Ectodermal cell (in vitro differentiated cells): ENCODE results near the gene CLN3.
"Not testable (repeated sequence)": the region's sequence is repeated elsewhere in the genome, so short reads cannot be mapped to it uniquely, and the experiment has no call there.

Experiments used
- H3K27ac ChIP-seq: 2 replicates; pipeline ENCODE4 v1.7.0; 2013; ENCODE audit warnings: mild to moderate bottlenecking, low read depth, low read length; ENCODE audit not compliant: insufficient read depth, poor library complexity, severe bottlenecking
- H3K27me3 ChIP-seq: 2 replicates; pipeline ENCODE4 v1.7.0; 2013; ENCODE audit warnings: mild to moderate bottlenecking, low read length; ENCODE audit not compliant: insufficient read depth, control insufficient read depth, poor library complexity, severe bottlenecking
- H3K36me3 ChIP-seq: one replicate; pipeline ENCODE4 v1.7.0; 2013; ENCODE audit warnings: low read length; ENCODE audit not compliant: control insufficient read depth, insufficient read depth
- H3K4me1 ChIP-seq: one replicate; pipeline ENCODE4 v1.7.0; 2013; ENCODE audit warnings: low read length; ENCODE audit not compliant: control insufficient read depth, insufficient read depth
- H3K4me3 ChIP-seq: 2 replicates; pipeline ENCODE4 v1.7.0; 2013; ENCODE audit warnings: low read depth, low read length, control low read depth; ENCODE audit not compliant: insufficient read depth
- H3K9me3 ChIP-seq: 2 replicates; pipeline ENCODE4 v1.7.0; 2013; ENCODE audit warnings: mild to moderate bottlenecking, low read length, moderate library complexity; ENCODE audit not compliant: control insufficient read depth
- WGBS, 2 experiments: methylation state at CpG; one replicate each; pipeline ENCODE4 v1.1.7; 2013; ENCODE audit warnings: missing lambda C conversion rate in 2 of 2; 5-methylcytosine and 5-hydroxymethylcytosine counted together

Gene CLN3

GRCh38 chr16:28500476-28501180 lies 8.8 kb upstream of the CLN3 start:
- H3K4me3 ChIP-seq, H3K27ac ChIP-seq, H3K9me3 ChIP-seq, H3K27me3 ChIP-seq, H3K36me3 ChIP-seq, H3K4me1 ChIP-seq: not testable (repeated sequence)
- WGBS, 2 experiments = 88 to 90% methylated on average over 18 of the region's 18 CpGs

DNA sequence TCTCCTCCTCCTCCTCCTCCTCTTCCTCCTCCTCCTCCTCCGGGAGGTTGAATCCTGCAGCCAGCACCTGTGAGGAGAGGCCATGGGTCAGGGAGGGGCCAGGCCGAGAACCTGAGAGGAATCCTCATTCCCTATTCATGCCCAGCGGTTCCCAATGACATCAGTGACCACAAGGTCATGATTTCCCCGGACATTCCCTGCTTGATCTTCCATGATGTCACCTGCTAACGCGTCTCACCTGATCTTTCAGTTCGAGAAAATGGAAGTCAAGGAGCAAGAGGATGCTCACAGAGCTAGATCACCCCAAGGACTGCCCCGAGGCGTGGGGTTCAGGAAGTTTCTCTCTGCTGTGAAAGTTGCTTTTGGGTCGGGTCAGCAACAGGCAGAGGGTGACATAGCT lies 8.0 kb upstream of the CLN3 start:
- 85 to 88% methylated on average over 9 to 10 of the region's 10 CpGs for WGBS, 2 experiments
- no peaks in the 10 kb centered on the region for H3K9me3 ChIP-seq

DNA sequence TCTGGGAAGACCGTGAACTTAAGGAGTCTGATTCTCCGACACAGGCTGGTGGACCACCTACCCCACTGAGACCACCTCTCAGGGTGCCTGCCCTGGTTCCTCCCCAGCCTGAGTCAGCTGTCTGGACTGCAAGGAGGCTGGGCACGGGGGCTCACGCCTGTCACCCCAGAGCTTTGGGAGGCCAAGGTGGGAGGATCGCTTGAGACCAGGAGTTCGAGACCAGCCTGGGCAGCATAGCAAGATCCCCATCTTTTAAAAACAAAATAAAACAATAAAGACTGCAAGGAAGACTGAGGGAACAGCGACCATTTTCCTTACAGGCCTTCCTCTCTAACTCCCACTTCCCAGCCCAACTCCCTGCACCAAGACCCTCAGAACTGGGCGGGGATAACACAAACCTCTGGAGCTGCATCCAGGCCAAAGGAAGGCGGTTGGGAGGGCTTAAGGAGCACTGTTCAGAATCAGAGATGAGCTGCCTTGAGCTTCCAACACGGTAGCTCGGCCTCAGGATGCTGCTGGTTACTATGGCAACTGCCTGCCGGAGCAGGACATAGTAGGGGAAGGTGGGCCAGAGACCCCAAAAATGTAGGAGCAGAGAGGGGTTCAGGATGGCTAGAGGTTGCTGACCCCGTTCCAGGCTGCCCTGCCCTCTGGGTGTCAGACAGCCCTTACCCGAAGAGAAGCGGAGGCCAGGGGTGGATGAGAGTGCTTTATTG lies 7.0 kb upstream of the CLN3 start:
- no peak overlapping the region for H3K27ac ChIP-seq
- no peaks in the 10 kb centered on the region for H3K9me3 ChIP-seq
- H3K4me3 ChIP-seq = no peak overlapping the region
- no peaks in the 10 kb centered on the region for H3K27me3 ChIP-seq
- WGBS, 2 experiments = 87 to 91% methylated on average over 15 of the region's 15 CpGs
- H3K4me1 ChIP-seq = no peaks in the 10 kb centered on the region
- no peaks in the 10 kb centered on the region for H3K36me3 ChIP-seq

More for the DNA sequence above, 8.0 kb upstream of the CLN3 start:
- H3K36me3 ChIP-seq = no peaks in the 10 kb centered on the region
- no peaks in the 10 kb centered on the region for H3K4me1 ChIP-seq
- no peaks in the 10 kb centered on the region for H3K27me3 ChIP-seq
- H3K4me3 ChIP-seq = no peak overlapping the region
- no peak overlapping the region for H3K27ac ChIP-seq

- Histone ChIP-seq H3K27me3 (no peaks in the 10 kb centered on the region), H3K4me3 (no peak overlapping the region), H3K36me3 (no peaks in the 10 kb centered on the region), H3K9me3 (no peaks in the 10 kb centered on the region), H3K4me1 (no peaks in the 10 kb centered on the region), H3K27ac (no peak overlapping the region)
- 90% methylated on average over 33 of the region's 33 CpGs for WGBS, 2 experiments
Measured at GRCh38 chr16:28497861-28498599, 6.2 kb upstream of the CLN3 start.

DNA sequence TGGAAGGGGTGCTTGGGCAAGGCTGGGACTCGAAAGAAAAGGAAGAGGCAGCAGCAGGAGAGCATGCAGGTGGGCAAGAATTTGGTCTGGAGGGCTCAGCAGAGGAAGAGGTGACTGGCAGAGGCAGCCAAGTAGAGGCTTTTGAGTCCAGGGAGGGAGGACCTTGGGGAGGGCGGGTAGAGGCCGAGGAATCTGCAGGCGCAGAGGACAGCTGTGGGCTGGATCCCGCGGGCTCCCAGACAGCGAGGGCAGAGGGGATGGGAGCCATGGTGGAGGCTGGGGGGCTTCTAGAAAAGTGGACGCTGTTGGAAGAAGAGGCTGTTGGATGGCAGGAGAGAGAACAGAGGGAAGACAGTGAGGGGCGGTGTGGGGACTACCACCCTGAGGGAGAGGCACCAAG lies 5.5 kb upstream of the CLN3 start:
- 92 to 94% methylated on average over 9 of the region's 9 CpGs for WGBS, 2 experiments
- H3K36me3 ChIP-seq = no peaks in the 10 kb centered on the region
- no peaks in the 10 kb centered on the region for H3K4me1 ChIP-seq
- H3K9me3 ChIP-seq = no peaks in the 10 kb centered on the region
- H3K4me3 ChIP-seq = no peak overlapping the region
- H3K27ac ChIP-seq = no peak overlapping the region
- H3K27me3 ChIP-seq = no peaks in the 10 kb centered on the region

DNA sequence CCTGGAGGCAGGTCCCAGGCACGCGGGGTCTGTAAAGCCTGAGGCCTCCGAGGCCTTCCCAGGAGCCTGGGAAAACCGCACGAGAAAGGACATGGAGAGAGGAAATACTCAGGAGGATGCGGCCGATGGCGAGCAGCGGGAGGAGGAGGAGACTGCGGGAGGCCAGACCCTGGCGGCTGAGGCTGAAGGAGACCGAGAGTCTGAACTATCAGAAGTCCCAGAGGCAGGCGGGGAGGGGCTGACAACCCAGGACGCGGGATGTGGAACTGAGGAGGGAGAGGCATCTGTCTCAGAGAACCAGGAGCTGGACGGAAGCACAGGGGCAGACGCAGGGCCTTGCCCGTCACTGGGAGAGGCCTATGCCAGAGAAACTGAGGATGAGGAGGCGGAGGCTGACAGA lies 5.0 kb upstream of the CLN3 start:
- H3K27ac ChIP-seq = no peak overlapping the region
- H3K4me3 ChIP-seq = no peak overlapping the region
- no peaks in the 10 kb centered on the region for H3K27me3 ChIP-seq
- H3K4me1 ChIP-seq = no peaks in the 10 kb centered on the region
- H3K36me3 ChIP-seq = no peaks in the 10 kb centered on the region
- no peaks in the 10 kb centered on the region for H3K9me3 ChIP-seq
- 87 to 88% methylated on average over 19 of the region's 19 CpGs for WGBS, 2 experiments

- Histone ChIP-seq H3K27me3 (no peaks in the 10 kb centered on the region), H3K36me3 (no peaks in the 10 kb centered on the region), H3K4me1 (no peaks in the 10 kb centered on the region), H3K9me3 (no peaks in the 10 kb centered on the region), H3K27ac (no peak overlapping the region), H3K4me3 (no peak overlapping the region)
- 85 to 88% methylated on average over 20 of the region's 20 CpGs for WGBS, 2 experiments
Measured at GRCh38 chr16:28495795-28496749, 4.2 kb upstream of the CLN3 start.

DNA sequence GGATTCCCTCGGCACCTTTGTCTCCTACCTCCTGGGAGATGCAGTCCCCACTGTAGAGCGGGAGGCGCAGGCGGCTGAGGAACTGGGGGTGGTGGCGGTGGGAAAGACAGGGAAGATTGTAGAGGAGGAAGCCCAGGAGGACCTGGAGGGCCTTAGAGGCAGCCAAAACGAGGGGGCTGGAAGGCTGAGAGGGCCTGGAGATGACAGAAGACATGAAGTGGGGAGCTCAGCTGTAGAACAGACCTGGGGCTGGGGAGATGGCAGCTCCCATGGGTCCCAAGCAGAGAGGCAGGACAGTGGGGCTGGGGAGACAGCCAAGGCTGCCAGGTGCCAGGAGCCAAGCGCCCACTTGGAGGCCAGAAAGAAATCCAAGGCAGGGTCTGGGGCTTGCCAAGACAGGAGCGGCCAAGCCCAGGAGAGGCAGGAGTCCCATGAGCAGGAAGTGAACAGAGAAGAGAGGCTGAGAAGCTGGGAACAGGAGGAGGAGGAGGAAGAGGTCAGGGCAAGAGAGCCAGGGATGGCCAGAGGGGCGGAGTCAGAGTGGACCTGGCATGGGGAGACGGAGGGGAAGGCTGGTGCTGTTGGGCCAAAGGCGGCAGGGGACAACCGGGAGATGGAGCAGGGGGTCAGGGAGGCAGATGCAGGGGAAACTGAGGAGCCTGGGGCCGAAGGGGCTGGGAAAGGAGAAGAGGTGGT lies 3.4 kb upstream of the CLN3 start:
- WGBS, 2 experiments = 87 to 89% methylated on average over 13 of the region's 13 CpGs
- no peaks in the 10 kb centered on the region for H3K27me3 ChIP-seq
- H3K36me3 ChIP-seq = no peaks in the 10 kb centered on the region
- no peaks in the 10 kb centered on the region for H3K4me1 ChIP-seq
- no peaks in the 10 kb centered on the region for H3K9me3 ChIP-seq
- H3K4me3 ChIP-seq = no peak overlapping the region
- no peak overlapping the region for H3K27ac ChIP-seq

- H3K36me3 ChIP-seq = no peaks in the 10 kb centered on the region
- H3K4me1 ChIP-seq = no peaks in the 10 kb centered on the region
- no peaks in the 10 kb centered on the region for H3K27me3 ChIP-seq
- no peaks in the 10 kb centered on the region for H3K9me3 ChIP-seq
- no peak within 1 kb of the TSS for H3K27ac ChIP-seq
- 86 to 87% methylated on average over 12 of the region's 12 CpGs for WGBS, 2 experiments
- H3K4me3 ChIP-seq = no peak within 1 kb of the TSS
Measured at GRCh38 chr16:28494121-28494851, 2.4 kb upstream of the CLN3 start, which contains the start of gene APOBR. TSS of gene APOBR (plus strand) at chr16:28494643. CDS start at chr16:28494682, 39 bp downstream.
